Fibroblast of skin of left quadriceps (primary cell): ENCODE data around the gene RIMBP3C.
"Not testable (repeated sequence)": the region's sequence is repeated elsewhere in the genome, so short reads cannot be mapped to it uniquely, and the experiment has no call there.

Experiments
- DNase-seq, 2 experiments: peaks; one replicate each; pipeline ENCODE4 v3.0.0-alpha.2; 2013; ENCODE audit warnings: low read depth in 2 of 2

Gene RIMBP3C

GRCh38 chr22:21551361-21551760 lies at the start of gene RIMBP3C:
Gene RIMBP3C (minus strand): TSS chr22:21551461. CDS start chr22:21550976, 485 bp downstream.
- DNase-seq, result not testable (repeated sequence)

- no peak for DNase-seq
Observed at GRCh38 chr22:21599053-21599893, 48.0 kb upstream of the RIMBP3C start.

GRCh38 chr22:21598302-21598701 lies 47.0 kb upstream of the RIMBP3C start:
- DNase-seq, result no peak

- DNase-seq, result not testable (repeated sequence)
Observed at GRCh38 chr22:21596356-21597135, 45.3 kb upstream of the RIMBP3C start.

GRCh38 chr22:21594865-21595452 lies 43.7 kb upstream of the RIMBP3C start:
- no peak for DNase-seq

- DNase-seq, result no peak
Observed at GRCh38 chr22:21593406-21594232, 42.4 kb upstream of the RIMBP3C start.

GRCh38 chr22:21592422-21592821 lies 41.2 kb upstream of the RIMBP3C start:
- DNase-seq, result no peak

GRCh38 chr22:21591695-21592094 lies 40.4 kb upstream of the RIMBP3C start:
- DNase-seq, result no peak

GRCh38 chr22:21590809-21591641 lies 39.8 kb upstream of the RIMBP3C start:
- DNase-seq, result no peak

GRCh38 chr22:21589396-21589795 lies 38.1 kb upstream of the RIMBP3C start:
- DNase-seq, result no peak

GRCh38 chr22:21587803-21588611 lies 36.7 kb upstream of the RIMBP3C start:
- DNase-seq, result no peak

GRCh38 chr22:21585389-21585788 lies 34.1 kb upstream of the RIMBP3C start:
- no peak for DNase-seq

- DNase-seq, result no peak
Observed at GRCh38 chr22:21582801-21583740, 31.8 kb upstream of the RIMBP3C start.

- DNase-seq, result not testable (repeated sequence)
Observed at GRCh38 chr22:21581009-21581713, 29.9 kb upstream of the RIMBP3C start.

GRCh38 chr22:21580623-21581007 lies 29.4 kb upstream of the RIMBP3C start:
- DNase-seq, result not testable (repeated sequence)

- no peak for DNase-seq
Observed at GRCh38 chr22:21579474-21579851, 28.2 kb upstream of the RIMBP3C start.

- no peak for DNase-seq
Observed at GRCh38 chr22:21573750-21574494, 22.7 kb upstream of the RIMBP3C start.
